Upper lobe of left lung (tissue), 4 donors: ENCODE measurements around the gene FOXP1.

Experiments used
- EP300 ChIP-seq, 4 donors: sonication (generic); formaldehyde crosslinking; IDR thresholded peaks; one replicate each; pipeline ENCODE4 v1.5.1; 2017; ENCODE audit warnings: antibody characterized with exemption in 4 of 4, control low read depth in 2 of 4
- POLR2A ChIP-seq, 4 donors: fragments of 450-650 bp; IDR thresholded peaks; one replicate each; pipeline ENCODE4 v1.5.1; 2016 to 2017; ENCODE audit warnings: antibody characterized with exemption in 4 of 4, mild to moderate bottlenecking in 2 of 4
- POLR2AphosphoS5 ChIP-seq, 2 donors: sonication (generic); formaldehyde crosslinking; IDR thresholded peaks; one replicate each; pipeline ENCODE4 v1.5.1; 2017; ENCODE audit warnings: antibody characterized with exemption in 2 of 2
- TF ChIP-seq, protein P1 (sequence below), 6 experiments: fragments of 450-650 bp in 4 of 6; fragments of 200-600 bp in 2 of 6; sonication (generic) in 2 of 6; IDR thresholded peaks; one replicate each; pipeline ENCODE4 v1.5.1; 2016 to 2019; ENCODE audit warnings: antibody characterized with exemption in 6 of 6

DNA sequence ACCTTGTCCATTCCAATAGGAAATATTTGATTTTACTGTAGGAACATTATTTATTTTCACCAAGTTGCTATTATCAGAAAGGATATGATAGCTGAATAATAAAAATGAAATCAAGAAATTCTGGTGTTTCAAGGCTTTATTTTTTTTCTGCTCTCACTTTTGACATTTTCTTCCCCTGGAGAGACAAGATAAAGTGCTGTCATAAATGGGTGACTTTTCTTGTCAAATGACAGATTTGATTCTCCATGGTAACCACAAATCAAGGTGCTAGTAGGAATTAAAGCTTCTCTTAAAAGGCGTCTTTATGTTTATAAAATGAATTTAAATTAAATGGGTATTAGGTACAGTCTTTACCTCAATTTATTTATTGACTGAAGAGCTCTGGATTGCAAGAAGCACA is 124.6 kb downstream of the FOXP1 start:
- TF ChIP-seq POLR2A (IDR thresholded peaks at IDR 0.05) (no peak), POLR2AphosphoS5 (IDR thresholded peaks at IDR 0.05) (no peak), EP300 (IDR thresholded peaks at IDR 0.05) (no peak)
- TF ChIP-seq, protein P1, sequence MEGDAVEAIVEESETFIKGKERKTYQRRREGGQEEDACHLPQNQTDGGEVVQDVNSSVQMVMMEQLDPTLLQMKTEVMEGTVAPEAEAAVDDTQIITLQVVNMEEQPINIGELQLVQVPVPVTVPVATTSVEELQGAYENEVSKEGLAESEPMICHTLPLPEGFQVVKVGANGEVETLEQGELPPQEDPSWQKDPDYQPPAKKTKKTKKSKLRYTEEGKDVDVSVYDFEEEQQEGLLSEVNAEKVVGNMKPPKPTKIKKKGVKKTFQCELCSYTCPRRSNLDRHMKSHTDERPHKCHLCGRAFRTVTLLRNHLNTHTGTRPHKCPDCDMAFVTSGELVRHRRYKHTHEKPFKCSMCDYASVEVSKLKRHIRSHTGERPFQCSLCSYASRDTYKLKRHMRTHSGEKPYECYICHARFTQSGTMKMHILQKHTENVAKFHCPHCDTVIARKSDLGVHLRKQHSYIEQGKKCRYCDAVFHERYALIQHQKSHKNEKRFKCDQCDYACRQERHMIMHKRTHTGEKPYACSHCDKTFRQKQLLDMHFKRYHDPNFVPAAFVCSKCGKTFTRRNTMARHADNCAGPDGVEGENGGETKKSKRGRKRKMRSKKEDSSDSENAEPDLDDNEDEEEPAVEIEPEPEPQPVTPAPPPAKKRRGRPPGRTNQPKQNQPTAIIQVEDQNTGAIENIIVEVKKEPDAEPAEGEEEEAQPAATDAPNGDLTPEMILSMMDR (IDR thresholded peaks at IDR 0.05), result no peak
